HFFc6 (cell line): ENCODE measurements around the gene ECSCR. TPM values are rescaled to one million over a fixed set of nuclear protein-coding genes. Genes with fewer than 3 reads are reported as not detected.

Source experiments
- DNase-seq: peaks from one replicate; pipeline ENCODE4 v3.0.0-alpha.2; 2018
- H3K27ac Mint-ChIP-seq: 2 replicates; pipeline ENCODE4 v1.8.0; 2020; ENCODE audit warnings: mild to moderate bottlenecking, mixed read lengths
- H3K27me3 Mint-ChIP-seq: 2 replicates; pipeline ENCODE4 v1.8.0; 2021; ENCODE audit warnings: mild to moderate bottlenecking, moderate library complexity, mixed read lengths; ENCODE audit not compliant: insufficient read depth
- H3K36me3 Mint-ChIP-seq: 2 replicates; pipeline ENCODE4 v1.8.0; 2021; ENCODE audit warnings: low read depth, mixed read lengths
- H3K4me1 Mint-ChIP-seq: 2 replicates; pipeline ENCODE4 v1.8.0; 2020; ENCODE audit warnings: low read depth, mixed read lengths
- H3K4me3 Mint-ChIP-seq: 2 replicates; pipeline ENCODE4 v1.8.0; 2020; ENCODE audit warnings: mild to moderate bottlenecking, moderate library complexity, mixed read lengths
- H3K9me3 Mint-ChIP-seq: 2 replicates; pipeline ENCODE4 v1.8.0; 2020; ENCODE audit warnings: mild to moderate bottlenecking, mixed read lengths
- total RNA-seq, 6 experiments: library from RNA; stranded (reverse); fragmentation: NEBNext Ultra II Directional; extraction: Animal tissue kit (Norgen Biotek cat#: 25700); gene quantifications; 2 replicates in 1 of 6; 3 replicates in 5 of 6; pipeline ENCODE4 v1.2.3, GENCODE V29; 2021
- TF ChIP-seq, protein P1 (sequence below): fragments of 200-600 bp; sonication (generic); IDR thresholded peaks from 2 replicates; pipeline ENCODE4 v1.5.0; 2021; ENCODE audit warnings: antibody characterized with exemption, mild to moderate bottlenecking

ECSCR gene
- total RNA-seq, 6 experiments from 2014 or later, result 0.28 to 0.91 (median 0.83) TPM

DNA sequence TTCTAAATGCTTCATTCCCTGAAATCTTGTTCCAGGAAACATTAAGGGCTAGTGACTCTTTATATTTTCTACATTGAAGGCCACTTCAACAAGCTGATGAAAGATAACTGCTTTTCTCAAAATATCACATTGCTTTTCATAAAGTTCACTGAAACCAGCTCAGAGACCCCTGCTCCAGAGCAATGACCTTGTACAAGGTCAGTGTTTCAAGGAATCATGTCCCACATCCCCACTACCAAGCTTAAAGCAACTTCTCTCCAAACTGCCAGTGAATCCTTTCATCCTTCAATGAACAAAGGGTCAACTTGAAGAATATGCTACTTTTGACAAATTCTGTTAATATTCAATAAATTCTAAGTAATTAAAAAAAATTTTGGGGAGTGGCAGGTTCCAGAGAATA lies 46.7 kb downstream of the ECSCR start:
- no peak overlapping the region for H3K27ac Mint-ChIP-seq
- H3K27me3 Mint-ChIP-seq, result no peaks in the 10 kb centered on the region; the same call in 1 of the 2 replicates
- H3K9me3 Mint-ChIP-seq, result no peaks in the 10 kb centered on the region
- peaks cover 10% of the 10 kb centered on the region; the same call in 1 of the 2 replicates for H3K36me3 Mint-ChIP-seq
- DNase-seq, result no peak
- TF ChIP-seq, protein P1, sequence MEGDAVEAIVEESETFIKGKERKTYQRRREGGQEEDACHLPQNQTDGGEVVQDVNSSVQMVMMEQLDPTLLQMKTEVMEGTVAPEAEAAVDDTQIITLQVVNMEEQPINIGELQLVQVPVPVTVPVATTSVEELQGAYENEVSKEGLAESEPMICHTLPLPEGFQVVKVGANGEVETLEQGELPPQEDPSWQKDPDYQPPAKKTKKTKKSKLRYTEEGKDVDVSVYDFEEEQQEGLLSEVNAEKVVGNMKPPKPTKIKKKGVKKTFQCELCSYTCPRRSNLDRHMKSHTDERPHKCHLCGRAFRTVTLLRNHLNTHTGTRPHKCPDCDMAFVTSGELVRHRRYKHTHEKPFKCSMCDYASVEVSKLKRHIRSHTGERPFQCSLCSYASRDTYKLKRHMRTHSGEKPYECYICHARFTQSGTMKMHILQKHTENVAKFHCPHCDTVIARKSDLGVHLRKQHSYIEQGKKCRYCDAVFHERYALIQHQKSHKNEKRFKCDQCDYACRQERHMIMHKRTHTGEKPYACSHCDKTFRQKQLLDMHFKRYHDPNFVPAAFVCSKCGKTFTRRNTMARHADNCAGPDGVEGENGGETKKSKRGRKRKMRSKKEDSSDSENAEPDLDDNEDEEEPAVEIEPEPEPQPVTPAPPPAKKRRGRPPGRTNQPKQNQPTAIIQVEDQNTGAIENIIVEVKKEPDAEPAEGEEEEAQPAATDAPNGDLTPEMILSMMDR, result no peak
- peaks cover 19% of the 10 kb centered on the region for H3K4me1 Mint-ChIP-seq
- H3K4me3 Mint-ChIP-seq, result no peak overlapping the region

DNA sequence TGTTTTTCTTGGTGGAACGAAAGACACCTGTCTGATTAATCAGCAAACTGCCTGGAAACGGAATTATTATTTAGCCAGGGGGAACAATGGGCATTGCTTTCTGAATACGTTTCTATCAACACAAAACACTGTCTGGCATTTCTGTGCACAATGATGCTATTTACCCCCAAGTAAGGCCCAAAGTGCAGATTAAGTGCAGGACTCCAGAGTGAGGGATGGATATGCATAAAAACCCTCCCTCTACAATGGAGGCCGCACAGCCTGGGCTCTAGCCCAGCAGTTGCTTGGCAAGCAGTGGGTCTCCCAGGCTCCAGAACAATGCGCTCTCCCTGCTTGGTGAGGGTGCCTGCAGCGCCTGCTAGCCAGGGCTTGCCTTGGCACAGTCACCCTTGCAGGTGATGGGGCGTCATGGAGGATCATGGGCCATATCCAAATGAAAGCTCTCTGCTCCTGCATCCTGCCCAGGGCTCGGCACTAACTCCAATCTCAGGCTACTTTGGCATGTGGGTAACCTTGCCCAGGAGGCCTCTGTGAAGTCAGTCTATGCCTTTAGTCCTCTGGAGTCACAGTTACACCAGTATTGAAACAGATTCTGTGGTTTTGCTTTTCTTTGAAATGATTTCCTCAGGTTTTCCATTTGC lies 47.2 kb downstream of the ECSCR start:
- Mint-ChIP-seq H3K4me3 (no peak overlapping the region), H3K4me1 (peaks cover 24% of the 10 kb centered on the region), H3K36me3 (peaks cover 10% of the 10 kb centered on the region; the same call in 1 of the 2 replicates), H3K27me3 (no peaks in the 10 kb centered on the region), H3K9me3 (no peaks in the 10 kb centered on the region), H3K27ac (no peak overlapping the region)
- TF ChIP-seq, protein P1, result no peak
- DNase-seq, result no peak

DNA sequence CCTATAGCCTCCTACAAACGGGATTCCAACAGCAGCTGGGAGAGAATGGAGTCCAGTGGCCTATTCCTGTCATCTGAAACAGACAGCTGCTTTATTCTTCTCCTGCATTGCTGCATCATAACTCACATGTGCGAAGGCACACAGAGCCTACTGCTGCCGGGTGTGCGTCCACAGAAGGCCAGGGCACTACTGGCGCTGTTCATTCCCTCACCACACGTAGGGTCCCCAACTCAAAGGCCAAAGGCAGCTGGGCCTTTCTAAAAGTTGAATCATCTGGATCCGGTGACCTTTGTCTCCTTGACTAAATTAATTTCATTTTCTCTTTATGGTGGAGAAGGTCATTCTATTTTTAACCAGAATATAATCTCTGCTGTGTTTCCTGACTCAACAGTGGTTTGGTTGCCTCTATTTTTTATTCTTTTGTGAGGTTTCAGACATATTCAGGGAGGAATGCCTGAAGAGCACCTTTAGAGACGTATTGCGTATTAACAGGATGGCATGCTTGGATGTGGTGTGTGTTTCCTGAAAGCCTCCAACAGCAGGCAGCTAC lies 47.9 kb downstream of the ECSCR start:
- TF ChIP-seq, protein P1, result no peak
- H3K9me3 Mint-ChIP-seq, result no peaks in the 10 kb centered on the region
- H3K27ac Mint-ChIP-seq, result no peak overlapping the region
- H3K36me3 Mint-ChIP-seq, result peaks cover 10% of the 10 kb centered on the region; the same call in 1 of the 2 replicates
- no peaks in the 10 kb centered on the region for H3K27me3 Mint-ChIP-seq
- peaks cover 31% of the 10 kb centered on the region for H3K4me1 Mint-ChIP-seq
- no peak overlapping the region for H3K4me3 Mint-ChIP-seq
- DNase-seq, result no peak

DNA sequence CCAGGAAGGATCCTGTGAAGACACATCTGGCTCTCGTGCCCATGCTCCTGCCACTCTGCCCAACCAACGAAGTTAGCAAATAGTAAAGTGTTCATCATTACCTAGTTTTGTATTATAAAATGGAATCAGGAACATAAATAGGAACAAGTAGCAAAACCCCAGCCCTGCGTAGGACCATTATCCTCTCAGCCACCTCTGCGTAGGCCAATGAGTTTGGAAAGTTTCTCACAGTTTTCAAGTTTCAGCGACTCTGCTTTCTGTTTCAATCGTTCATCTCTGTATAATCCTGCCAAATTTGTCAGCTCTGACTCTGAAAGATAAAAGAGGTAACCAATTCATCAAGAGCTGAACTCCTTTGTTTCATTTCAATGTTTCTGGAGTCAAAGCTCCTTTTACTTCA lies 48.6 kb downstream of the ECSCR start:
- DNase-seq, result no peak
- Mint-ChIP-seq H3K4me1 (peaks cover 32% of the 10 kb centered on the region), H3K27ac (no peak overlapping the region), H3K4me3 (no peak overlapping the region), H3K27me3 (no peaks in the 10 kb centered on the region), H3K36me3 (peaks cover 10% of the 10 kb centered on the region; the same call in 1 of the 2 replicates), H3K9me3 (no peaks in the 10 kb centered on the region)
- TF ChIP-seq, protein P1, result no peak

DNA sequence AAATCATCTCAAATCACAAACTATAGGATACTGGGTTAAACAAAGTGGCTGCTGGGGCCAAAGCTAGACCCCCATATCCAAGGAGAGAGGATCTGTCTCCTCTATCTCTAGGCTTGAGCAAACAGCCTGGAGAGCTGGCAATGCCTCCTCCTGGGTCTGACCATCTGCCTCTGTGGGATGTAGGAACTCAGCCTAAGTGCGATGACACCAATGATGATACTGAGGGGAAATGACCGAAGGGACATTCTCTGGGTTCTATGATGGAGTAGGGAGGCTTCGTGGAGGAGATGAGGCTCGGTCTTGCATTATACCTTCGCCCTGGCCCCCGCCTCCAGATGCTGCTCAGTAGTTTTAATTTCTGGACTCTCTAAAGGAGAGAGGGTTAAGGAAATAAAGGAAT lies 49.4 kb downstream of the ECSCR start:
- DNase-seq, result no peak
- Mint-ChIP-seq H3K4me3 (no peak overlapping the region), H3K27ac (no peak overlapping the region), H3K9me3 (no peaks in the 10 kb centered on the region), H3K27me3 (no peaks in the 10 kb centered on the region), H3K4me1 (peaks cover 24% of the 10 kb centered on the region), H3K36me3 (peaks cover 5% of the 10 kb centered on the region; the same call in 1 of the 2 replicates)
- TF ChIP-seq, protein P1, result no peak
